Measurements from ENCODE around the gene FLNB. TPM values are rescaled to one million over a fixed set of nuclear protein-coding genes. Genes with fewer than 3 reads are reported as not detected.
"Not testable (repeated sequence)": the region's sequence is repeated elsewhere in the genome, so short reads cannot be mapped to it uniquely, and the experiment has no call there.

FLNB gene
- total RNA-seq, 2 experiments from 2014 or later = 39.7 to 42.1 TPM

GRCh38 chr3:58052373-58053273 lies 44.4 kb downstream of the FLNB start:
- peaks cover 5% of the 10 kb centered on the region for H3K36me3 Mint-ChIP-seq (ENCODE audit: low read depth)
- H3K4me1 Mint-ChIP-seq (ENCODE audit: low read depth) = peaks cover 29% of the 10 kb centered on the region
- H3K9me3 ChIP-seq (ENCODE audit: control insufficient read depth in 1 of 2, insufficient read depth in 1 of 2, low read length in 2 of 2) = no peaks in the 10 kb centered on the region
- H3K27ac ChIP-seq (ENCODE audit: low read depth in 1 of 2, low read length in 2 of 2) = no peak overlapping the region
- H3K9me3 Mint-ChIP-seq = no peaks in the 10 kb centered on the region
- no peak overlapping the region for H3K4me3 ChIP-seq (ENCODE audit: low read length)
- H3K36me3 ChIP-seq (ENCODE audit: insufficient read depth, low read length) = no peaks in the 10 kb centered on the region
- H3K27me3 Mint-ChIP-seq = no peaks in the 10 kb centered on the region
- no peak overlapping the region for H3K27ac Mint-ChIP-seq
- no peak overlapping the region for H3K4me3 Mint-ChIP-seq
- DNase-seq (peak in 3 of 14 experiments; percentile 11 to 50 (median 33)), ATAC-seq (ENCODE audit: poor library complexity) (no peak)
- H3K4me1 ChIP-seq (ENCODE audit: insufficient read depth, low read length) = peaks cover 10% of the 10 kb centered on the region
- TF ChIP-seq, protein P1, sequence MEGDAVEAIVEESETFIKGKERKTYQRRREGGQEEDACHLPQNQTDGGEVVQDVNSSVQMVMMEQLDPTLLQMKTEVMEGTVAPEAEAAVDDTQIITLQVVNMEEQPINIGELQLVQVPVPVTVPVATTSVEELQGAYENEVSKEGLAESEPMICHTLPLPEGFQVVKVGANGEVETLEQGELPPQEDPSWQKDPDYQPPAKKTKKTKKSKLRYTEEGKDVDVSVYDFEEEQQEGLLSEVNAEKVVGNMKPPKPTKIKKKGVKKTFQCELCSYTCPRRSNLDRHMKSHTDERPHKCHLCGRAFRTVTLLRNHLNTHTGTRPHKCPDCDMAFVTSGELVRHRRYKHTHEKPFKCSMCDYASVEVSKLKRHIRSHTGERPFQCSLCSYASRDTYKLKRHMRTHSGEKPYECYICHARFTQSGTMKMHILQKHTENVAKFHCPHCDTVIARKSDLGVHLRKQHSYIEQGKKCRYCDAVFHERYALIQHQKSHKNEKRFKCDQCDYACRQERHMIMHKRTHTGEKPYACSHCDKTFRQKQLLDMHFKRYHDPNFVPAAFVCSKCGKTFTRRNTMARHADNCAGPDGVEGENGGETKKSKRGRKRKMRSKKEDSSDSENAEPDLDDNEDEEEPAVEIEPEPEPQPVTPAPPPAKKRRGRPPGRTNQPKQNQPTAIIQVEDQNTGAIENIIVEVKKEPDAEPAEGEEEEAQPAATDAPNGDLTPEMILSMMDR (IDR thresholded peaks at IDR 0.05) = no peak
- CTCF ChIA-PET = no interaction called here
- intact Hi-C loops (cut with DNase I, micrococcal nuclease) = no loop called here
- POLR2A ChIA-PET = no interaction called here
- H3K27me3 ChIP-seq (ENCODE audit: control insufficient read depth in 1 of 2, insufficient read depth in 2 of 2, low read length in 2 of 2) = no peaks in the 10 kb centered on the region

GRCh38 chr3:58054652-58055051 lies 46.4 kb downstream of the FLNB start:
- H3K27me3 ChIP-seq (ENCODE audit: control insufficient read depth in 1 of 2, insufficient read depth in 2 of 2, low read length in 2 of 2) = no peaks in the 10 kb centered on the region
- POLR2A ChIA-PET = no interaction called here
- Mint-ChIP-seq H3K4me3 (no peak overlapping the region), H3K27ac (no peak overlapping the region), H3K4me1 (ENCODE audit: low read depth) (peaks cover 31% of the 10 kb centered on the region), H3K27me3 (no peaks in the 10 kb centered on the region), H3K36me3 (ENCODE audit: low read depth) (peaks cover 8% of the 10 kb centered on the region), H3K9me3 (no peaks in the 10 kb centered on the region)
- no peak for ATAC-seq (ENCODE audit: poor library complexity)
- no peaks in the 10 kb centered on the region for H3K36me3 ChIP-seq (ENCODE audit: insufficient read depth, low read length)
- H3K4me1 ChIP-seq (ENCODE audit: insufficient read depth, low read length) = peaks cover 10% of the 10 kb centered on the region
- TF ChIP-seq, protein P1 (IDR thresholded peaks at IDR 0.05) = no peak
- DNase-seq = no peak
- H3K4me3 ChIP-seq (ENCODE audit: low read length) = no peak overlapping the region
- intact Hi-C loops (cut with DNase I, micrococcal nuclease) = no loop called here
- H3K27ac ChIP-seq (ENCODE audit: low read depth in 1 of 2, low read length in 2 of 2) = no peak overlapping the region
- no peaks in the 10 kb centered on the region for H3K9me3 ChIP-seq (ENCODE audit: control insufficient read depth in 1 of 2, insufficient read depth in 1 of 2, low read length in 2 of 2)
- CTCF ChIA-PET = no interaction called here

- no peaks in the 10 kb centered on the region for H3K27me3 Mint-ChIP-seq
- H3K36me3 Mint-ChIP-seq (ENCODE audit: low read depth) = peaks cover 12% of the 10 kb centered on the region
- TF ChIP-seq, protein P1 (IDR thresholded peaks at IDR 0.05) = no peak
- H3K4me3 Mint-ChIP-seq = no peak overlapping the region
- Histone ChIP-seq H3K9me3 (ENCODE audit: control insufficient read depth in 1 of 2, insufficient read depth in 1 of 2, low read length in 2 of 2) (no peaks in the 10 kb centered on the region), H3K27ac (ENCODE audit: low read depth in 1 of 2, low read length in 2 of 2) (no peak overlapping the region), H3K27me3 (ENCODE audit: control insufficient read depth in 1 of 2, insufficient read depth in 2 of 2, low read length in 2 of 2) (no peaks in the 10 kb centered on the region), H3K4me3 (ENCODE audit: low read length) (no peak overlapping the region), H3K36me3 (ENCODE audit: insufficient read depth, low read length) (no peaks in the 10 kb centered on the region), H3K4me1 (ENCODE audit: insufficient read depth, low read length) (peaks cover 10% of the 10 kb centered on the region)
- no peaks in the 10 kb centered on the region for H3K9me3 Mint-ChIP-seq
- no peak for DNase-seq
- no peak for ATAC-seq (ENCODE audit: poor library complexity)
- intact Hi-C loops (cut with DNase I, micrococcal nuclease) = no loop called here
- ChIA-PET CTCF (no interaction called here), POLR2A (no interaction called here)
- peaks cover 34% of the 10 kb centered on the region for H3K4me1 Mint-ChIP-seq (ENCODE audit: low read depth)
- no peak overlapping the region for H3K27ac Mint-ChIP-seq
These were observed 47.1 kb downstream of the FLNB start for GRCh38 chr3:58055314-58055713.

DNA sequence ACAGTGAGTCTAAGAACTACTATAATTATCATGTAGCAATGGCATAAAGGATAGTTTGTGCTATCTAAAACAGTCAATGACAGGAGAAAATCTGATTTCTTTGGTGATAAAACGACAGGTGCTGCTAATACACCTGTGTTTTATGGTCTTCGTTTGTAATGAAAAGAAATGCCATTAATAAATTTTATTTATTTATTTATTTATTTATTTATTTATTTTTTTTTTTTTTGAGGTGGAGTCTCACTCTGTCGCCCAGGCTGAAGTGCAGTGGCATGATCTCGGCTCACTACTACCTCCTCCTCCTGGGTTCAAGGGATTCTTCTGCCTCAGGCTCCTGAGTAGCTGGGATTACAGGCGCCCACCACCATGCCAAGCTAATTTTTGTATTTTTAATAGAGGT lies 47.7 kb downstream of the FLNB start:
- H3K27ac ChIP-seq (ENCODE audit: low read depth in 1 of 2, low read length in 2 of 2); CTCF ChIA-PET; H3K36me3 ChIP-seq (ENCODE audit: insufficient read depth, low read length); H3K4me3 ChIP-seq (ENCODE audit: low read length); H3K4me1 ChIP-seq (ENCODE audit: insufficient read depth, low read length); intact Hi-C loops (cut with DNase I, micrococcal nuclease); H3K4me3 Mint-ChIP-seq; H3K9me3 ChIP-seq (ENCODE audit: control insufficient read depth in 1 of 2, insufficient read depth in 1 of 2, low read length in 2 of 2); H3K9me3 Mint-ChIP-seq; H3K27me3 ChIP-seq (ENCODE audit: control insufficient read depth in 1 of 2, insufficient read depth in 2 of 2, low read length in 2 of 2); H3K27me3 Mint-ChIP-seq; H3K27ac Mint-ChIP-seq; ATAC-seq (ENCODE audit: poor library complexity); DNase-seq; POLR2A ChIA-PET: not testable (repeated sequence)
- peaks cover 34% of the 10 kb centered on the region for H3K4me1 Mint-ChIP-seq (ENCODE audit: low read depth)
- H3K36me3 Mint-ChIP-seq (ENCODE audit: low read depth) = peaks cover 12% of the 10 kb centered on the region
